Loucy (cell line): Measurements from ENCODE around the gene DEPDC5.
"Not testable (repeated sequence)": the region's sequence is repeated elsewhere in the genome, so short reads cannot be mapped to it uniquely, and the experiment has no call there.

Source experiments
- H2AFZ ChIP-seq: fragments of 200-600 bp; sonication (generic); 2 replicates; pipeline ENCODE4 v1.6.0; 2016; ENCODE audit warnings: antibody characterized with exemption, mild to moderate bottlenecking, low read length, moderate library complexity
- H3F3A ChIP-seq: fragments of 200-600 bp; 2 replicates; pipeline ENCODE4 v1.6.0; 2016; ENCODE audit warnings: antibody characterized with exemption, low read depth, mild to moderate bottlenecking
- H3K27me3 ChIP-seq: fragments of 200-600 bp; sonication (generic); 2 replicates; pipeline ENCODE4 v1.6.1; 2014; ENCODE audit warnings: low read length, mild to moderate bottlenecking; ENCODE audit not compliant: insufficient read depth, poor library complexity, severe bottlenecking
- H3K36me3 ChIP-seq: fragments of 200-600 bp; sonication (generic); 2 replicates; pipeline ENCODE4 v1.6.1; 2016; ENCODE audit warnings: low read length; ENCODE audit not compliant: insufficient read depth
- H3K4me1 ChIP-seq: fragments of 200-600 bp; sonication (generic); 2 replicates; pipeline ENCODE4 v1.5.1; 2014; ENCODE audit warnings: low read length, mild to moderate bottlenecking; ENCODE audit not compliant: insufficient read depth, poor library complexity, severe bottlenecking
- H3K4me2 ChIP-seq: fragments of 200-600 bp; sonication (generic); 2 replicates; pipeline ENCODE4 v1.6.0; 2014; ENCODE audit warnings: antibody characterized with exemption, low read length, low read depth, mild to moderate bottlenecking; ENCODE audit not compliant: poor library complexity, severe bottlenecking
- H3K4me3 ChIP-seq: fragments of 200-600 bp; sonication (generic); 2 replicates; pipeline ENCODE4 v1.5.1; 2014; ENCODE audit warnings: low read length, mild to moderate bottlenecking, mixed read lengths; ENCODE audit not compliant: poor library complexity, severe bottlenecking
- H3K79me2 ChIP-seq: fragments of 200-600 bp; sonication (generic); 2 replicates; pipeline ENCODE4 v1.6.1; 2014; ENCODE audit warnings: low read length; ENCODE audit not compliant: insufficient read depth
- H3K9ac ChIP-seq: fragments of 200-600 bp; sonication (generic); 2 replicates; pipeline ENCODE4 v1.6.0; 2014; ENCODE audit warnings: mild to moderate bottlenecking, low read depth, low read length, moderate library complexity; ENCODE audit not compliant: poor library complexity, severe bottlenecking
- H3K9me2 ChIP-seq: fragments of 200-600 bp; sonication (generic); replicated peaks from 2 replicates; pipeline ENCODE4 v1.6.1; 2016; ENCODE audit warnings: low read depth, low read length, mixed read lengths
- H3K9me3 ChIP-seq: fragments of 200-600 bp; sonication (generic); 2 replicates; pipeline ENCODE4 v1.6.1; 2014; ENCODE audit warnings: mild to moderate bottlenecking, antibody characterized with exemption, low read length, low read depth; ENCODE audit not compliant: insufficient read depth
- H4K20me1 ChIP-seq: fragments of 200-600 bp; sonication (generic); 2 replicates; pipeline ENCODE4 v1.6.0; 2014; ENCODE audit warnings: antibody characterized with exemption, low read length, mild to moderate bottlenecking; ENCODE audit not compliant: insufficient read depth, poor library complexity, severe bottlenecking
- EZH2phosphoT487 ChIP-seq: fragments of 200-600 bp; IDR thresholded peaks from 2 replicates; pipeline ENCODE4 v1.6.1; 2018; ENCODE audit warnings: antibody characterized with exemption, mild to moderate bottlenecking, moderate library complexity, borderline replicate concordance
- TF ChIP-seq, protein P1 (sequence below): fragments of 200-600 bp; sonication (generic); conservative IDR thresholded peaks from 2 replicates; pipeline ENCODE4 v1.5.1; 2014; ENCODE audit warnings: mild to moderate bottlenecking, antibody characterized with exemption, low read length

Gene DEPDC5

DNA sequence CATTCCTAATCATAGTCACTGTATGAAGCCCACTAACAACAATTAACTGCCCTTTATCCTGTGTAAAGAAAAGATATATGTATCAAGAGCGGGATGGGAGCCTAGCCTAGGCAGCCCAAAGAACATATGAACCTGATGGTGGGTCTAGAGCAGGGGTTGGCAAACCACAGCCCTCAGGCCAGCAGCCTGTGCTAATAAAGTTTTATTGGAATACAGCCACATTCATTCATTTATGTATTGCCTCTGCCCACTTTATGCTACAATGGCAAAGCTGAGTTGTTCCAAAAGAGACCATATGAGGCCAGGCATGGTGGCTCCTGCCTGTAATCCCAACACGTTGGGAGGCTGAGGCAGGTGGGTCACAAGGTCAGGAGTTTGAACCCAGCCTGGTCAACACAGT lies 17.4 kb upstream of the DEPDC5 start:
- Histone ChIP-seq H3K9ac (no peak overlapping the region), H3K27me3 (no peaks in the 10 kb centered on the region), H3K4me1 (no peaks in the 10 kb centered on the region), H4K20me1 (no peaks in the 10 kb centered on the region), H3K4me2 (no peak overlapping the region), H3K4me3 (no peak overlapping the region), H2AFZ (no peak overlapping the region), H3K9me3 (no peaks in the 10 kb centered on the region), H3F3A (no peaks in the 10 kb centered on the region), H3K79me2 (peaks cover 27% of the 10 kb centered on the region; the same call in 1 of the 2 replicates), H3K36me3 (peaks cover 7% of the 10 kb centered on the region; the same call in 1 of the 2 replicates), H3K9me2 (no peaks in the 10 kb centered on the region)
- no peak for TF ChIP-seq EZH2phosphoT487

DNA sequence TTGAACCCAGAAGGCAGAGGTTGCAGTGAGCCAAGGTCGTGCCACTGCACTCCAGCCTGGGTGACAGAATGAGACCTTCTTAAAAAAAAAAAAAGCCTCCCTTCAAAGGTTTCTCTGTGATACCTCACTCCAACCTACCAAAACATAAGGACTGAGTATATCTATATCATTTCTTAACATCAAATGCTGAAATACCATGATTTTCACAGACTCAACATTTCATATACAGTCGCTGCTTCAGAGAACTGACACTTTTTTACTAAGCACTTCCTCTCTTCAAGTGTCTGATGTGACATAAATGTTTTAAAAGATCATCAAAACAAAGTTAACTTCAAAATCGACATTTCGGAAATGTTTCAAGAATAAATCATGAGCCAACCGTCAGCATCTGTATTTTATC lies 15.9 kb upstream of the DEPDC5 start:
- Histone ChIP-seq H3K4me2 (no peak overlapping the region), H3K9me2 (no peaks in the 10 kb centered on the region), H3K36me3 (peaks cover 7% of the 10 kb centered on the region; the same call in 1 of the 2 replicates), H3K79me2 (peaks cover 40% of the 10 kb centered on the region), H3F3A (no peaks in the 10 kb centered on the region), H3K9me3 (no peaks in the 10 kb centered on the region), H3K4me1 (no peaks in the 10 kb centered on the region), H4K20me1 (no peaks in the 10 kb centered on the region), H3K4me3 (no peak overlapping the region), H3K27me3 (no peaks in the 10 kb centered on the region), H3K9ac (no peak overlapping the region), H2AFZ (no peak overlapping the region)
- TF ChIP-seq, protein P1, sequence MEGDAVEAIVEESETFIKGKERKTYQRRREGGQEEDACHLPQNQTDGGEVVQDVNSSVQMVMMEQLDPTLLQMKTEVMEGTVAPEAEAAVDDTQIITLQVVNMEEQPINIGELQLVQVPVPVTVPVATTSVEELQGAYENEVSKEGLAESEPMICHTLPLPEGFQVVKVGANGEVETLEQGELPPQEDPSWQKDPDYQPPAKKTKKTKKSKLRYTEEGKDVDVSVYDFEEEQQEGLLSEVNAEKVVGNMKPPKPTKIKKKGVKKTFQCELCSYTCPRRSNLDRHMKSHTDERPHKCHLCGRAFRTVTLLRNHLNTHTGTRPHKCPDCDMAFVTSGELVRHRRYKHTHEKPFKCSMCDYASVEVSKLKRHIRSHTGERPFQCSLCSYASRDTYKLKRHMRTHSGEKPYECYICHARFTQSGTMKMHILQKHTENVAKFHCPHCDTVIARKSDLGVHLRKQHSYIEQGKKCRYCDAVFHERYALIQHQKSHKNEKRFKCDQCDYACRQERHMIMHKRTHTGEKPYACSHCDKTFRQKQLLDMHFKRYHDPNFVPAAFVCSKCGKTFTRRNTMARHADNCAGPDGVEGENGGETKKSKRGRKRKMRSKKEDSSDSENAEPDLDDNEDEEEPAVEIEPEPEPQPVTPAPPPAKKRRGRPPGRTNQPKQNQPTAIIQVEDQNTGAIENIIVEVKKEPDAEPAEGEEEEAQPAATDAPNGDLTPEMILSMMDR = no peak
- no peak for TF ChIP-seq EZH2phosphoT487

DNA sequence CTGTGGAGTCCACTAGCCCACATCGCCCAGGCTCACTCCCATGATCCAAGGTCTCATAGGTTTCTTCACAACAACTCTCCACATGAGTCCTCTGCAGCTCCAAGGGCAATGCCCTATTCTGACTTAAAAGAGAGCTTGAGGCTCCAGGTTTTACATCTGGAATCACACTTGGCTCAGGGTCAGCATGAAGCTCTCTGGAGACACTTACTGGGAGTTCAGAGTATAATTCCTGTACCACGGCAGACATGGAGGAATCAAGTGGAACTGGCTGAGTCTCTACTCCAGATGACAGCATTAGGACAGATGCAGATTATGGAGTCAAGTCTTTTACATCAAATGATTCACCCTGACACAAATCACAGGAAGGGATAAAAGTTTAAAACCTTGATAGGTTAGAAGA lies 15.3 kb upstream of the DEPDC5 start:
- H3K9ac ChIP-seq = no peak overlapping the region
- no peaks in the 10 kb centered on the region for H3K27me3 ChIP-seq
- no peaks in the 10 kb centered on the region for H4K20me1 ChIP-seq
- H3K4me1 ChIP-seq = no peaks in the 10 kb centered on the region
- no peak overlapping the region for H2AFZ ChIP-seq
- H3K4me2 ChIP-seq = no peak overlapping the region
- peaks cover 7% of the 10 kb centered on the region; the same call in 1 of the 2 replicates for H3K36me3 ChIP-seq
- no peaks in the 10 kb centered on the region for H3K9me2 ChIP-seq
- TF ChIP-seq, protein P1 = no peak
- TF ChIP-seq EZH2phosphoT487 = no peak
- H3K4me3 ChIP-seq = no peak overlapping the region
- H3K79me2 ChIP-seq = peaks cover 43% of the 10 kb centered on the region
- no peaks in the 10 kb centered on the region for H3F3A ChIP-seq
- no peaks in the 10 kb centered on the region for H3K9me3 ChIP-seq

DNA sequence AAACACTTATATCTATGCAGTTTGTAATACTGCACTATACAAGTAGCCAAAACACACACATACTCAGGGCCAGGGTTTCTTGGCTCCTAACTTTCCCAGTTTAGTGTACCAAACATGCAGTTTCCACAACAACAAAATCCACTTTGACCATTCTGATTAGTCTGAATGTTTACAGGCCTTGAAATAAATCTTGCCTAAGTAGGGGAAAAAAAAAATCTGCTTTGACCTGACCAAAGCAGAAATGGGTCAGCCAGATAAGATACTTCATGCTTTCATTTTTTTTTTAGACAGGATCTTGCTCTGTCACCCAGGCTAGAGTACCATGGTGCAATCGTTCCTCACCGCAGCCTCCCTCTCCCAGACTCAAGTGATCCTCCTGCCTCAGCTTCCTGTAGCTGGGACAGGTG lies 14.0 kb upstream of the DEPDC5 start:
- Histone ChIP-seq H3K4me2 (no peak overlapping the region), H3K4me3 (no peak overlapping the region), H3K9me3 (no peaks in the 10 kb centered on the region), H3K27me3 (no peaks in the 10 kb centered on the region), H4K20me1 (no peaks in the 10 kb centered on the region), H3K9ac (no peak overlapping the region), H2AFZ (no peak overlapping the region), H3F3A (no peaks in the 10 kb centered on the region), H3K9me2 (no peaks in the 10 kb centered on the region), H3K36me3 (peaks cover 7% of the 10 kb centered on the region; the same call in 1 of the 2 replicates), H3K4me1 (peaks cover 2% of the 10 kb centered on the region), H3K79me2 (peaks cover 44% of the 10 kb centered on the region)
- TF ChIP-seq, protein P1 = no peak

DNA sequence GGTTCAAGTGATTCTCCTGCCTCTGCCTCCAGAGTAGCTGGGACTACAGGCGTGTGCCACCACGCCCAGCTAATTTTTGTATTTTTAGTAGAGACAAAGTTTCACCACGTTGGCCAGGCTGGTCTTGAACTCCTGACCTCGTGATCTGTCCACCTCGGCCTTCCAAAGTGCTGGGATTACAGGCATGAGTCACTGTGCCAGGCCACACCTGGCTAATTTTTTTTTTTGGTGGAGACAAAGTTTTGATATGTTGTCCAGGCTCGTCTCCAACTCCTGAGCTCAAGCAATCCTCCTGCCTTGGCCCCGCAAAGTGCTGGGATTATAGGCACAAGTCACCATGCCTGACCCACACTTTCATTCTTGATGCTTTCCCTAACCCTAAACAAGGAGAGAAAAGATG lies 13.5 kb upstream of the DEPDC5 start:
- H2AFZ ChIP-seq, H3K9me2 ChIP-seq, H3K4me2 ChIP-seq, H3K36me3 ChIP-seq, H3K9ac ChIP-seq, H4K20me1 ChIP-seq, H3K27me3 ChIP-seq, H3K9me3 ChIP-seq, H3K4me3 ChIP-seq, H3K4me1 ChIP-seq, H3F3A ChIP-seq: not testable (repeated sequence)
- peaks cover 44% of the 10 kb centered on the region for H3K79me2 ChIP-seq
